Retinal pigment epithelial cell (primary cell): ENCODE results near the gene SLC27A5.
A peak's percentile ranks its signal among the peaks of the same experiment; 100 is the strongest.

Source experiments
- DNase-seq: peaks from one replicate; pipeline ENCODE4 v3.0.0-alpha.2; 2010; ENCODE audit warnings: low read depth
- H3K4me3 ChIP-seq: 2 replicates; pipeline ENCODE4 v1.5.1; 2011; ENCODE audit warnings: mild to moderate bottlenecking, low read length, control low read depth, moderate library complexity
- TF ChIP-seq, protein P1 (sequence below): conservative IDR thresholded peaks from 2 replicates; pipeline ENCODE4 v1.5.1; 2011; ENCODE audit warnings: low read depth, low read length, control low read depth, inconsistent platforms

Gene SLC27A5, protein sequence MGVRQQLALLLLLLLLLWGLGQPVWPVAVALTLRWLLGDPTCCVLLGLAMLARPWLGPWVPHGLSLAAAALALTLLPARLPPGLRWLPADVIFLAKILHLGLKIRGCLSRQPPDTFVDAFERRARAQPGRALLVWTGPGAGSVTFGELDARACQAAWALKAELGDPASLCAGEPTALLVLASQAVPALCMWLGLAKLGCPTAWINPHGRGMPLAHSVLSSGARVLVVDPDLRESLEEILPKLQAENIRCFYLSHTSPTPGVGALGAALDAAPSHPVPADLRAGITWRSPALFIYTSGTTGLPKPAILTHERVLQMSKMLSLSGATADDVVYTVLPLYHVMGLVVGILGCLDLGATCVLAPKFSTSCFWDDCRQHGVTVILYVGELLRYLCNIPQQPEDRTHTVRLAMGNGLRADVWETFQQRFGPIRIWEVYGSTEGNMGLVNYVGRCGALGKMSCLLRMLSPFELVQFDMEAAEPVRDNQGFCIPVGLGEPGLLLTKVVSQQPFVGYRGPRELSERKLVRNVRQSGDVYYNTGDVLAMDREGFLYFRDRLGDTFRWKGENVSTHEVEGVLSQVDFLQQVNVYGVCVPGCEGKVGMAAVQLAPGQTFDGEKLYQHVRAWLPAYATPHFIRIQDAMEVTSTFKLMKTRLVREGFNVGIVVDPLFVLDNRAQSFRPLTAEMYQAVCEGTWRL

DNA sequence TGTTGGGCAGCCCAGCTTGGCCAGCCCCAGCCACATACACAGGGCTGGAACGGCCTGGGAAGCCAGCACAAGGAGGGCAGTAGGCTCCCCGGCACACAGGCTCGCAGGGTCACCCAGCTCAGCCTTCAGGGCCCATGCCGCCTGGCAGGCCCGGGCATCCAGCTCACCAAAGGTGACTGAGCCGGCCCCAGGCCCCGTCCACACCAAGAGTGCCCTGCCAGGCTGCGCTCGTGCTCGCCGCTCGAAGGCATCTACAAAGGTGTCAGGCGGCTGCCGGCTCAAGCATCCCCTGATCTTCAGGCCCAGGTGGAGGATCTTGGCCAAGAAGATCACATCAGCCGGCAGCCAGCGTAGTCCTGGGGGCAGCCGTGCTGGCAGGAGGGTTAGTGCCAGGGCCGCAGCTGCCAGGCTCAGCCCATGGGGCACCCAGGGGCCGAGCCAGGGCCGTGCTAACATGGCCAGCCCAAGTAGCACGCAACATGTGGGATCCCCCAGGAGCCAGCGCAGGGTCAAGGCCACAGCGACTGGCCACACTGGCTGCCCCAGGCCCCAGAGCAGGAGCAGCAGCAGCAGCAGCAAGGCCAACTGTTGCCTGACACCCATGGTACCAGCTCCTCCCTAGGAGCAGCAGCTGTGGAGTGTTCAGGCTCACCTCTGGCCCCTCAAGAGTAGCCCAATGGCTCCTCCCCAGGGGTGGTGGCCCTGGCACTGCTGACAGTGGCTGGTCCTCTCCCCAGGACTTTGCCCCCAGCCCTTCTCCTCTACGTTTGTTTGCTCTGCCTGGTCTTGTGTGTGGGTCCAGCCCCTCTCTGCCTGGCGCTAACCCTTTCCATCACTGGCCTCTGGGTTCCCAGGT is at the start of gene SLC27A5:
Gene SLC27A5, minus strand, starts transcription at position 640 of the 856 bp plus-strand sequence. Its CDS starts 37 bp downstream, at position 603.
- no peak within 1 kb of the TSS for H3K4me3 ChIP-seq

DNA sequence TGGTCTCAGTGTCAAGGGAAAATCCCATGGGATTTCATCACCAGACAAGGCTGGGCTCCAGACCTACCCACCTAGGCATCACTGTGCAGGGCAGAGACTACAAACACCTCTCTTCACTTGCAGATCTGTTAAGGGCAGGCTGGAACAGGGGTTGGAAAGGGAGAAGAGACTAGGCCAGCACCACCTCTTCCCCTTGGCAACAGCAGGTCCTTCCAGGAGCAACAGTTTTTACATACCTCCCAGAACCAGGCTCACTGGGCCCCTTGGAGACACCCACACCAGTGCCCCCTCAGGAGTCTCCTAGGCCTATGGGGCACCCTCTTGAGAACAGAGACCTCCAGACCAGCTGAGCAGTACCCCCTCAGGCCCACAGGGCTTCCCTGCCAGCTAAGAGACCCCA is 49.1 kb upstream of the SLC27A5 start:
- no peak overlapping the region for H3K4me3 ChIP-seq
- no peak for DNase-seq

More for the DNA sequence above, at the start of gene SLC27A5:
- TF ChIP-seq, protein P1, sequence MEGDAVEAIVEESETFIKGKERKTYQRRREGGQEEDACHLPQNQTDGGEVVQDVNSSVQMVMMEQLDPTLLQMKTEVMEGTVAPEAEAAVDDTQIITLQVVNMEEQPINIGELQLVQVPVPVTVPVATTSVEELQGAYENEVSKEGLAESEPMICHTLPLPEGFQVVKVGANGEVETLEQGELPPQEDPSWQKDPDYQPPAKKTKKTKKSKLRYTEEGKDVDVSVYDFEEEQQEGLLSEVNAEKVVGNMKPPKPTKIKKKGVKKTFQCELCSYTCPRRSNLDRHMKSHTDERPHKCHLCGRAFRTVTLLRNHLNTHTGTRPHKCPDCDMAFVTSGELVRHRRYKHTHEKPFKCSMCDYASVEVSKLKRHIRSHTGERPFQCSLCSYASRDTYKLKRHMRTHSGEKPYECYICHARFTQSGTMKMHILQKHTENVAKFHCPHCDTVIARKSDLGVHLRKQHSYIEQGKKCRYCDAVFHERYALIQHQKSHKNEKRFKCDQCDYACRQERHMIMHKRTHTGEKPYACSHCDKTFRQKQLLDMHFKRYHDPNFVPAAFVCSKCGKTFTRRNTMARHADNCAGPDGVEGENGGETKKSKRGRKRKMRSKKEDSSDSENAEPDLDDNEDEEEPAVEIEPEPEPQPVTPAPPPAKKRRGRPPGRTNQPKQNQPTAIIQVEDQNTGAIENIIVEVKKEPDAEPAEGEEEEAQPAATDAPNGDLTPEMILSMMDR: no peak
- no peak for DNase-seq

DNA sequence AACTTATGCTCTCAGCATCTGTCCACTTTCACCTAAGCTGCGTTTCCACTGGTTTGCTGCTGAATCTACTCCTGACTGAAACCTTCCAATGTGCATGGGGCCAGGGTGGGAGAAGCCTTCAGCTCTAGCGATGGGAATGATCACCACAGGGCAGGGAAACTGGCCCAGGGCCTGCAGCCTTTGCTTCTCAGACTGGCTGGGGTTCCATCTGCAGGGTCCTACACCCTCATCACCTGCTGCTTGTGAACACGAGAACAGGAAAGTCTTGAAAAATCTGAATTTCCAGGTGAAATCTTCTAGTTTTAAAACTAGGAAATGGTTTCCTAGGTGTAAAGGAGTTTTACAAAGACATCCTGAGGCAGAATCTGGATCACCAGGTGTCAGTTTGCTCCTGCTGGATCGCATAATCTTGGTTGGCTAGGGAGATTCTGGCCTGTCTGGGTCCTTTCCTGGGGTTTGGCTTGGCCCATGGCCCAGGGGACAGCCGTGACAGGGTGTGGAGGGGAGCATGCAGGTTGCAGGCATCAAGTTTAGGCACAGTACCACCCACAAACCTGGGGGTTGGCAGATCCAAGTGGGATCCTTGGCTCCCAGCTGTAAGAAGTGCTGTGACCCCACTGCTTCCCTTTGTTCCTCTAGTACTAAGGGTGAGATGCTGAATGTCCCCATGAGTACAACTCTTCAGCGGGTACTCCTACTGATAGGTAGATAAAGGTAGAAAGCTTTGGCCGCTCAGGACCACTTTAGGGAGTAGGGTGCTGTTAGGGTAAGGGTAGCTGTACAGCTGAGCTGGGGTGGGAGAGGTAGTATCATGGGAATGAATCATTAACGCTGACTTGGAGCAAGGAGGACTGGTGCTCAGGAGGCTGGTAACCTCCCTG is 48.5 kb upstream of the SLC27A5 start:
- no peak for DNase-seq
- TF ChIP-seq, protein P1: no peak
- peak overlapping the region; percentile 61 for H3K4me3 ChIP-seq

More for the DNA sequence above, 49.1 kb upstream of the SLC27A5 start:
- TF ChIP-seq, protein P1: no peak

DNA sequence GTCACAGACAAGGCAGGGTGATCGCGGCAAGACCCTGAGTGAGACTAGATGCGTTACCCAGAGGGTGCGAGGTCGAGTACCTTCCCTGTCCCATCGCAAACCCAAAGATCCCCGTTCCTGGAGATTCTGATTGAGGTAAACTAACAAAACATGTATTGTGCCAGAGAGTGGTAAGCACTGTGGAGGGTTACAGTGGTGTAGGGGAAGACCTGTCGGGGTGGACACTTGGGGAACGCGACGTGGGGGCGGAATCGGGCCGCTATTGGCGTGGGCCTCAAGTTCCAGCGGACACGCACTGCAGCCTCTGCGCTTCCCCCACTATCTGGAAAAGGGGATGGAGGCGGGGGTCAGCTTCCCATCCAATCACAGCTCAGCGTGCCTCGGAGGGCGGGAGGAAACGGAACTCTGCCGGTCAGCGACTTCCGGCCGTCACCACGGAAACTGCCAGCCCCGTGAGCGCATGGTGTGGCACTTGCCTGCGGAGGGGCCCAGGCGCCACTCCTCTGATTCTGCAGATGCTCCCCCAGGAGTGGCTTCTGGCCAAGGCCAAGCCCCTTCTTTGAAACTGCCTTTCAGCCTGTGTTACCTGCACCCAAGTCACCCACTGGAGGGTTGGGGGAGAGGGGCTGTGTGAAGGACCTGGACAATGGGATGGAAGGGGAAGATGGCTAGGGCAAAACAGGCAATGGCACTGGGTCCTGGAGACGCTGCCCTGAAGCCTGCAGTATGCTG is 47.6 kb upstream of the SLC27A5 start:
- peak overlapping the region; percentile 61 for H3K4me3 ChIP-seq
- TF ChIP-seq, protein P1: no peak
- peak; percentile 67 for DNase-seq

DNA sequence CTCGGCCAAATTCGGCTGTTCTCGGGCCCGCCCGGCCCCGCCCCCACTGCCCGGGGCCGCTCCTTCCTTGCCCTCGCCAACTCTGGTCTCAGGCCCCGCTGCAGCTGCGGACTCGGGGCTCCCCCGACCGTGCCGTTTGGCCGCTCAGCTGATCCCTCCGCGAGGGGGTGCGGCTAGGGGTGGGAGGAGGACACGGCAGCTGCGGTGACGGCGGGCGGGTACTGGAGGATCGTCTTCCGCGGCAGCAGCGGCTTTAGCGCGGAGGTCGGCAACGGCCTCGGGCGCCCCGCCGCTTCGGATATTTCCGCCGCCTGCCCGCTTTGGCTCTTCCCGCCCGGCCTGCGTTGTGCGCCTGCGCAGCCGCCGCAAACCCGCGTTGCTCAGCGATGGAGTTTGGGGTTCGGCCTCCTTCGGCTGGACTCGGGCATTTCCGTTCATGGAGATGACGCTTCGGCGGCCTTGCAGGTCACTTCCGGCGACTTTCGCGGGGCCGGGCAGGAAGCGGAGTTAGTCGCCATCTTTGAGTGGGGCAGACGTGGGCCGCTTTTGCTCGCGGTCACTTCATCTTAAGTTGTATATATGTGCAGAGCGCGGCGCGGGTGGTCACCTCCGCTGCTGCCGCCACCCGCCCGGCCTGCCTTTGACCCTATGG is 47.0 kb upstream of the SLC27A5 start:
- H3K4me3 ChIP-seq: peak overlapping the region; percentile 67
- TF ChIP-seq, protein P1: no peak
- peak; percentile 93 for DNase-seq
